Measurements from ENCODE around the gene RUFY1.
"Not testable (repeated sequence)": the region's sequence is repeated elsewhere in the genome, so short reads cannot be mapped to it uniquely, and the experiment has no call there.

RUFY1 gene

GRCh38 chr5:179650245-179650644 lies 99.9 kb downstream of the RUFY1 start:
- not testable (repeated sequence) for H3K4me1 ChIP-seq (ENCODE audit: control insufficient read depth, insufficient read depth, low read depth, low read length); H3K9me3 ChIP-seq (ENCODE audit: control insufficient read depth, low read length); H3K4ac ChIP-seq (ENCODE audit: low read depth in 1 of 2, low read length in 2 of 2); H4K8ac ChIP-seq (ENCODE audit: low read length); H3K79me1 ChIP-seq (replicated peaks; ENCODE audit: low read length, poor library complexity, severe bottlenecking); H3K4me2 ChIP-seq (ENCODE audit: low read length, poor library complexity, severe bottlenecking); H2AFZ ChIP-seq (ENCODE audit: low read depth, low read length); H2BK12ac ChIP-seq (ENCODE audit: low read length in 2 of 2); H3K14ac ChIP-seq (ENCODE audit: low read length in 2 of 2); H2BK5ac ChIP-seq (ENCODE audit: low read depth, low read length, poor library complexity, severe bottlenecking); H3K27me3 ChIP-seq (ENCODE audit: control insufficient read depth in 1 of 2, insufficient read depth in 1 of 2, low read length in 2 of 2); H3K9ac ChIP-seq (ENCODE audit: low read length); H2BK120ac ChIP-seq (ENCODE audit: low read depth, low read length); H3K4me3 ChIP-seq (ENCODE audit: insufficient read depth in 1 of 2, low read depth in 1 of 2, low read length in 2 of 2); H2BK15ac ChIP-seq (ENCODE audit: low read depth, poor library complexity, severe bottlenecking); H2AK5ac ChIP-seq (ENCODE audit: low read length, severe bottlenecking); DNase-seq; H3K23ac ChIP-seq (ENCODE audit: low read length in 2 of 2); H4K91ac ChIP-seq (ENCODE audit: low read length); H3K27ac ChIP-seq (ENCODE audit: low read length, poor library complexity, severe bottlenecking); H3K18ac ChIP-seq (ENCODE audit: low read depth in 1 of 2, low read length in 2 of 2); H3K36me3 ChIP-seq (ENCODE audit: control insufficient read depth in 1 of 2, insufficient read depth in 2 of 2, low read depth in 1 of 2, low read length in 2 of 2)
- 95% methylated on average over 12 of the region's 26 CpGs for WGBS

DNA sequence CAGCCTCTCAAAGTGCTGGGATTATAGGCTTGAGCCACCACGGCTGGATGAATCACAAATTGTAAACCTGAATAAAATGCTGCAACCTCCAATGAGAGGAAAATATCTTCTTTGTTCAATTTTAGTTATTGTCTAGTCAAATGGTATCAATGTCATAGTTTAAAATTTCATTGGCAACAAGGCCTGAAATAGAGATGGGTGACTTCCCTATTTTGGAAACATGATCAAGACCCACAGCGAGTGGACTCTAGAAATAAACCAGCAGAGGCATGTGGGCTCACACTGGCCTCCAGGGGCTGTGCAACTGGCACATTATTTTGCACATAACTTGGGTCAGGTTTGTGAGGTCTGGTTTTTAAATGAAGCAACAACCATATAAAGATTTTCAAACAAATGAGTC lies 102.8 kb downstream of the RUFY1 start:
- not testable (repeated sequence) for H2BK120ac ChIP-seq (ENCODE audit: low read depth, low read length); DNase-seq; H3K79me1 ChIP-seq (replicated peaks; ENCODE audit: low read length, poor library complexity, severe bottlenecking); H3K4me3 ChIP-seq (ENCODE audit: insufficient read depth in 1 of 2, low read depth in 1 of 2, low read length in 2 of 2); H3K27me3 ChIP-seq (ENCODE audit: control insufficient read depth in 1 of 2, insufficient read depth in 1 of 2, low read length in 2 of 2); H3K23ac ChIP-seq (ENCODE audit: low read length in 2 of 2); H2BK5ac ChIP-seq (ENCODE audit: low read depth, low read length, poor library complexity, severe bottlenecking); H3K27ac ChIP-seq (ENCODE audit: low read length, poor library complexity, severe bottlenecking); H3K4ac ChIP-seq (ENCODE audit: low read depth in 1 of 2, low read length in 2 of 2); H2AFZ ChIP-seq (ENCODE audit: low read depth, low read length); H4K91ac ChIP-seq (ENCODE audit: low read length); H3K18ac ChIP-seq (ENCODE audit: low read depth in 1 of 2, low read length in 2 of 2); H2AK5ac ChIP-seq (ENCODE audit: low read length, severe bottlenecking); H3K36me3 ChIP-seq (ENCODE audit: control insufficient read depth in 1 of 2, insufficient read depth in 2 of 2, low read depth in 1 of 2, low read length in 2 of 2); H3K4me2 ChIP-seq (ENCODE audit: low read length, poor library complexity, severe bottlenecking); H3K4me1 ChIP-seq (ENCODE audit: control insufficient read depth, insufficient read depth, low read depth, low read length); H2BK12ac ChIP-seq (ENCODE audit: low read length in 2 of 2); H3K9me3 ChIP-seq (ENCODE audit: control insufficient read depth, low read length); H4K8ac ChIP-seq (ENCODE audit: low read length); H3K14ac ChIP-seq (ENCODE audit: low read length in 2 of 2); H3K9ac ChIP-seq (ENCODE audit: low read length); H2BK15ac ChIP-seq (ENCODE audit: low read depth, poor library complexity, severe bottlenecking)
- 100% methylated on average over 1 of the region's 2 CpGs for WGBS

GRCh38 chr5:179657302-179658178 lies 107.2 kb downstream of the RUFY1 start:
- not testable (repeated sequence) for H4K91ac ChIP-seq (ENCODE audit: low read length); H3K27ac ChIP-seq (ENCODE audit: low read length, poor library complexity, severe bottlenecking); DNase-seq; H2BK120ac ChIP-seq (ENCODE audit: low read depth, low read length); H2AK5ac ChIP-seq (ENCODE audit: low read length, severe bottlenecking); H3K4me3 ChIP-seq (ENCODE audit: insufficient read depth in 1 of 2, low read depth in 1 of 2, low read length in 2 of 2); H3K23ac ChIP-seq (ENCODE audit: low read length in 2 of 2); H4K8ac ChIP-seq (ENCODE audit: low read length); H3K4me2 ChIP-seq (ENCODE audit: low read length, poor library complexity, severe bottlenecking); H2AFZ ChIP-seq (ENCODE audit: low read depth, low read length); H3K14ac ChIP-seq (ENCODE audit: low read length in 2 of 2); H2BK5ac ChIP-seq (ENCODE audit: low read depth, low read length, poor library complexity, severe bottlenecking); H3K4ac ChIP-seq (ENCODE audit: low read depth in 1 of 2, low read length in 2 of 2); H3K79me1 ChIP-seq (replicated peaks; ENCODE audit: low read length, poor library complexity, severe bottlenecking); H3K4me1 ChIP-seq (ENCODE audit: control insufficient read depth, insufficient read depth, low read depth, low read length); H3K36me3 ChIP-seq (ENCODE audit: control insufficient read depth in 1 of 2, insufficient read depth in 2 of 2, low read depth in 1 of 2, low read length in 2 of 2); H3K9me3 ChIP-seq (ENCODE audit: control insufficient read depth, low read length); H3K27me3 ChIP-seq (ENCODE audit: control insufficient read depth in 1 of 2, insufficient read depth in 1 of 2, low read length in 2 of 2); H2BK15ac ChIP-seq (ENCODE audit: low read depth, poor library complexity, severe bottlenecking); H3K9ac ChIP-seq (ENCODE audit: low read length); H2BK12ac ChIP-seq (ENCODE audit: low read length in 2 of 2)
- no CpG with 5 or more reads among the region's 50 CpGs for WGBS
- H3K18ac ChIP-seq (ENCODE audit: low read depth in 1 of 2, low read length in 2 of 2), result peak overlapping the region in 1 of 2 experiments; percentile 52

- not testable (repeated sequence) for H3K9me3 ChIP-seq (ENCODE audit: control insufficient read depth, low read length); H2BK12ac ChIP-seq (ENCODE audit: low read length in 2 of 2); H2AK5ac ChIP-seq (ENCODE audit: low read length, severe bottlenecking); H2BK15ac ChIP-seq (ENCODE audit: low read depth, poor library complexity, severe bottlenecking); H3K36me3 ChIP-seq (ENCODE audit: control insufficient read depth in 1 of 2, insufficient read depth in 2 of 2, low read depth in 1 of 2, low read length in 2 of 2); H3K4me1 ChIP-seq (ENCODE audit: control insufficient read depth, insufficient read depth, low read depth, low read length); H2BK5ac ChIP-seq (ENCODE audit: low read depth, low read length, poor library complexity, severe bottlenecking); H2BK120ac ChIP-seq (ENCODE audit: low read depth, low read length); H3K27ac ChIP-seq (ENCODE audit: low read length, poor library complexity, severe bottlenecking); H3K4ac ChIP-seq (ENCODE audit: low read depth in 1 of 2, low read length in 2 of 2); H3K18ac ChIP-seq (ENCODE audit: low read depth in 1 of 2, low read length in 2 of 2); H3K79me1 ChIP-seq (replicated peaks; ENCODE audit: low read length, poor library complexity, severe bottlenecking); H3K14ac ChIP-seq (ENCODE audit: low read length in 2 of 2); H4K91ac ChIP-seq (ENCODE audit: low read length); H3K23ac ChIP-seq (ENCODE audit: low read length in 2 of 2); H3K27me3 ChIP-seq (ENCODE audit: control insufficient read depth in 1 of 2, insufficient read depth in 1 of 2, low read length in 2 of 2)
- peak overlapping the region; percentile 41 for H4K8ac ChIP-seq (ENCODE audit: low read length)
- peak overlapping the region; percentile 77 for H2AFZ ChIP-seq (ENCODE audit: low read depth, low read length)
- peak overlapping the region; percentile 76 for H3K9ac ChIP-seq (ENCODE audit: low read length)
- peak; percentile 75 for DNase-seq
- peak overlapping the region; percentile 32 to 86 for H3K4me3 ChIP-seq (ENCODE audit: insufficient read depth in 1 of 2, low read depth in 1 of 2, low read length in 2 of 2)
- peak overlapping the region; percentile 88 for H3K4me2 ChIP-seq (ENCODE audit: low read length, poor library complexity, severe bottlenecking)
- 29% methylated on average over 9 of the region's 29 CpGs for WGBS
Observed at GRCh38 chr5:179658179-179658856, 108.0 kb downstream of the RUFY1 start.
